Activated naive CD8-positive, alpha-beta T cell treated with anti-CD3 and anti-CD28 coated beads, Interleukin-2, amount 10 ng/mL, durations not matched to agents 7 days and 5 days (primary cell): ENCODE data around the gene OSBP2. TPM values are rescaled to one million over a fixed set of nuclear protein-coding genes. Genes with fewer than 3 reads are reported as not detected.
"Not testable (repeated sequence)": the region's sequence is repeated elsewhere in the genome, so short reads cannot be mapped to it uniquely, and the experiment has no call there.

Experiments used
- ATAC-seq: fragments of 150-1000 bp; cut with Tn5 transposase; one replicate; pipeline ENCODE4 v1.10.0; 2021; ENCODE audit warnings: low read depth, moderate library complexity
- POLR2A ChIA-PET: fragments of 350-600 bp; sonication (Branson Sonifier 250); formaldehyde crosslinking; loops from one replicate; lab custom pipeline; 2021; ENCODE audit warnings: antibody characterized with exemption; lab: Charles Lee
- DNase-seq: peaks from one replicate; pipeline ENCODE4 v3.0.0; 2021
- H3K27ac Mint-ChIP-seq: one replicate; pipeline ENCODE4 v1.8.0; 2022; ENCODE audit warnings: mild to moderate bottlenecking, mixed read lengths
- H3K27me3 Mint-ChIP-seq: one replicate; pipeline ENCODE4 v1.8.0; 2022; ENCODE audit warnings: mild to moderate bottlenecking, moderate library complexity, mixed read lengths
- H3K36me3 Mint-ChIP-seq: one replicate; pipeline ENCODE4 v1.8.0; 2021; ENCODE audit warnings: mild to moderate bottlenecking, mixed read lengths
- H3K4me1 Mint-ChIP-seq: one replicate; pipeline ENCODE4 v1.8.0; 2021; ENCODE audit warnings: mixed read lengths
- H3K4me3 Mint-ChIP-seq: one replicate; pipeline ENCODE4 v1.8.0; 2022; ENCODE audit warnings: mild to moderate bottlenecking, moderate library complexity, mixed read lengths
- H3K9me3 Mint-ChIP-seq: one replicate; pipeline ENCODE4 v1.8.0; 2021; ENCODE audit warnings: mixed read lengths
- total RNA-seq, 2 experiments: library from RNA; stranded (reverse); gene quantifications; one replicate each; pipeline ENCODE4 v1.2.3, GENCODE V29; 2021

OSBP2 gene
- total RNA-seq, 2 experiments from 2014 or later: 0.45 to 0.61 TPM

DNA sequence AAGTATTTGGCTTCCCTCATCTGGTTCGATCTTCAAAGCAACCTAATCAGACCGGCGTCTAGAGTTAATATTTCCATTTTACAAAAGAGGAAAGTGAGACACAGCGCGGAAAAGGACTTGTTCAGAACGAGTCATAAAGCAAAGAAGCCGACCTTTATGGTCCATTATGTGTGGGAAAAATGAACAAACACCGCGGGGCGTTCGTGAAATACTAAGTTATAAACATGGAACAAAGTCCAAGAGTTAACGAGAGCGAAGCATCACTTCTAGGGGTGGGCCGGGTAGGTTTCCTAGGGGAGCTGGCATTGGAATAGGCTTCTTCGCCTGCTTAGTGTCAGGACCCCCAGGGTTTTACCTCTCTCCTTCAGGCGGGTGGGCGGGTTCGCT lies 27.6 kb upstream of the OSBP2 start:
- H3K36me3 Mint-ChIP-seq: peaks cover 4% of the 10 kb centered on the region
- peaks cover 15% of the 10 kb centered on the region for H3K27me3 Mint-ChIP-seq
- no peaks in the 10 kb centered on the region for H3K9me3 Mint-ChIP-seq
- H3K27ac Mint-ChIP-seq: peak overlapping the region; percentile 79
- ATAC-seq (no peak), DNase-seq (no peak)
- H3K4me1 Mint-ChIP-seq: peaks cover 14% of the 10 kb centered on the region
- POLR2A ChIA-PET: interaction anchor here (0.7 to 2.1 kb wide), 3 partner anchors 16 to 302 kb away, joined by 3 to 13 read pairs (median 4); partner anchors contain the start of genes SLC35E4 and TUG1
- peak overlapping the region; percentile 99 for H3K4me3 Mint-ChIP-seq

DNA sequence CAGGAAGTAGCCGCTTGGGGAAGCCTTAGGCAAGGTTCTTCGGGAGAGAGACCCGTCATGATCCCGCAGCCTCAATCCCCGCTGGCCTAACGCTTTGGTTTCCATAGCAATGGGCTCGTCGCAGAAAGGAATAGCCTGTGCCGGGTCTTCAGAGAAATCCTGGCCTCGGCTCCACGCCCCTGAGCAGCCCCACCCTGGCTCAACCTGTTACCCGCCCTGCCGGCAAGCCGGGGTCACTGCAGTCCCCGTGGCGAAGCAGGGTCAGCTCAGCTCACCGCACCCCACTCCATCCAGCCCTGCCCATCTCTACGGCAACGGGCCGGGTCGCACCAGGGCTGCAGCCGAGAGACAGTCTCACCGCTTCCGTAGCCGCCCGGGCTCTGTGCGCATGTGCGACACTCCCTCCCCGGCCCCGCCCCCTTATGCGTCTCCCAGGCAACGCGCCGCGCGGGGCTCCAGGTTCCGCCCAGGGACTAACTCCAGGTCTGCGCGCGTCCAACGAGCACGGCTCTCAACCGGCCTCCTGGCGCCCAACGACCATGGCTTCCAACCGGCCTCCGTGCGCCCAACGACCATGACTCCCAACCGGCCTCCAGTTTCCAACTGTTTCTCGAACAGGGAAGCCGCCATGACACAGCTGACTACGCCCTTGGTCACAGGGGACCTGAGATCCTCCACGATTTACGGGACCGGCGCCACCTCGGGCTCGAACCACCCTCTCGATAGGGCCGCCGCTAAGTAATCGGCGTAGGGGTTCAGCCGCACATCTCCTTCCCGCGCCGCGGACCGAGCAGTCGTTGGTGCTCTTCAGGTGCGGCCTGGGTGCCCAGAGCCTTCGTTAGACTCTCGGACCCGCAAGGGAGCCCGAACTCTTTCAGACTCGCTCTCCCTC lies 26.9 kb upstream of the OSBP2 start, which contains the start of gene DUSP18:
Gene DUSP18 (minus strand): TSS at position 382 of the 892 bp plus-strand sequence. CDS start 3,872 bp downstream, outside the sequence.
- H3K4me3 Mint-ChIP-seq: peak within 1 kb of the TSS; percentile 99
- H3K27ac Mint-ChIP-seq: peak within 1 kb of the TSS; percentile 79
- H3K4me1 Mint-ChIP-seq: peaks cover 14% of the 10 kb centered on the region
- POLR2A ChIA-PET: interaction anchor here (0.9 to 2.1 kb wide), 2 partner anchors 17 to 33 kb away, joined by 4 to 13 read pairs; partner anchors contain the start of gene SLC35E4
- DNase-seq (peak; percentile 96), ATAC-seq (peak; percentile 94)
- peaks cover 4% of the 10 kb centered on the region for H3K36me3 Mint-ChIP-seq
- no peaks in the 10 kb centered on the region for H3K9me3 Mint-ChIP-seq
- H3K27me3 Mint-ChIP-seq: peaks cover 15% of the 10 kb centered on the region

DNA sequence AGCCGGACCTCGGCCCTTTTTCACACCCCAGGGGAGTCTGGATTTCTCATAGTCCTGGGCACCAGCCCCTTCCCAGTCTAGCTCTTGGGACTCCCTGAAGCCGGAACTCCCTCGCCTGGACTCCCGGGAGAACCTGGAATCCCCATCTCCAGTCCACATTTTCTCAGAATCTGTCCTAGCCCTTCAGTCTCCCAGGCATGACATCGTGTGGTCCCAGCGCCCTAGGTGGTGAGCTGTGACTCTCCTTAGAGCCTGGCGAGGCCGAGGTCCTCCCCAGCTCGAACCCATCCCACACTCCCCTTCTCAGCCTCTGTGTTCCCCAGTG lies 26.3 kb upstream of the OSBP2 start:
- DNase-seq (no peak), ATAC-seq (no peak)
- POLR2A ChIA-PET: interaction anchor here (2.1 kb wide), 1 partner anchor 33 kb away, joined by 13 read pairs; the partner anchor contains the start of gene SLC35E4
- Mint-ChIP-seq H3K27ac (no peak overlapping the region), H3K4me3 (peak overlapping the region; percentile 99), H3K27me3 (peaks cover 15% of the 10 kb centered on the region), H3K9me3 (no peaks in the 10 kb centered on the region), H3K4me1 (peaks cover 14% of the 10 kb centered on the region), H3K36me3 (peaks cover 3% of the 10 kb centered on the region)

DNA sequence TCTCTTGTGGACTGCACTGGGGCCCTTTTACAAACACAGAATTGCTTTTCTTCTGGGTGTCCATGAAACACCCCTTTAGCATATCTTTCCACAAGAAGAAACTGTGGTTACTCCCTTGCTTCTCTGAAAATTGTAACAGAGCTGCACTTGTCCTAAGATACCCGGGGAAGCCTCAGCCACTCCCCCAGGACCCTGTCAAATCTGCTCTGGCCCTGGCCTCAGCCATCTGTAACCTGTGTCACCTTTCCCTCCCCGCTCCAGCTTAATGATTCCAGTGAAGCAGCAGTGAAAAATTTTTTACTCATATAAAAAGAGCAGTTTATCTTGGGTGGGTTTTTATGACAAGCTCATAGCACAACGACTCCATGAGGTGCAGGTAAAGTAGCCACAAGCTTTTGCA lies 23.6 kb upstream of the OSBP2 start:
- Mint-ChIP-seq H3K4me3 (no peak overlapping the region), H3K36me3 (no peaks in the 10 kb centered on the region), H3K27me3 (peaks cover 15% of the 10 kb centered on the region), H3K4me1 (peaks cover 14% of the 10 kb centered on the region), H3K9me3 (no peaks in the 10 kb centered on the region), H3K27ac (no peak overlapping the region)
- DNase-seq (no peak), ATAC-seq (no peak)
- POLR2A ChIA-PET: no interaction called here

DNA sequence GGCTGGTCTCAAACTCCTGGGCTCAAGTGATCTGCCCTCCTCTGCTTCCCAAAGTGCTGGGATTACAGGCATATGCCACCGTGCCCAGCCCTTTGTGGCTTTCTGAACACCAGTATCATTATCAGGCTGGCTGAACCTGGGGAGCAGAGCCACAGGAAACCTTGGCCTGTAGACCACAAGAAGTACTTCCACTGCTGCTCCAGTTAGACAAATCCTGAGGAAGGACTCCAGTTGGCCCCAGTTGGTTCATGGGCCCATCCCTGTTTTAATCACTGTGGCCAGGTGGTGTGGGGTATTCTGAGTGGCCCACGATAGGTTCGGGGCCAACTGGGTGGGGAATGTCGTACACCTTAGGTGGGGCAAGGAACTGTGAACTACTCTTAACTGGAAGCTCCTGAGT lies 21.5 kb upstream of the OSBP2 start:
- H3K27me3 Mint-ChIP-seq: peaks cover 19% of the 10 kb centered on the region
- no peaks in the 10 kb centered on the region for H3K36me3 Mint-ChIP-seq
- ATAC-seq (no peak), DNase-seq (no peak)
- POLR2A ChIA-PET: no interaction called here
- H3K4me3 Mint-ChIP-seq: no peak overlapping the region
- H3K27ac Mint-ChIP-seq: no peak overlapping the region
- H3K4me1 Mint-ChIP-seq: peaks cover 5% of the 10 kb centered on the region
- no peaks in the 10 kb centered on the region for H3K9me3 Mint-ChIP-seq

DNA sequence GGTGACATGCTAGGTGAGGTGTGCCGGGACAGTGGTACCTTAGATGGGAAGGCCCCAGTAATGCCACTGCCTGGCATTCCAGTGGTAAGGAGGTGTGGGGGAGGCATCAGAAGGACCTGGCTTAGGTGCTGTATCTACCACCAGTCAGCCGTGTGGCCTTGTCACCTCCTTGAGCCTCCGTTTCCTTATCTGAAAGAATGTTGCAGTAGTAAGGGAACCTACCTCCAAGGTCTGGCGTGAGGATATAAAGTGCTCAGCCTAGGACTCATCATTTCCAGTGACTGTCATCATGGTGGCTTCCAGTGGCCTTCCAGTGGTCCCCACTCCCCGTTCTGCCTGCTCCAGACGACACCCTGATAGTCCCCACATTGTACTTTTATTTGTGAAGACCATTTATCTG lies 20.2 kb upstream of the OSBP2 start:
- H3K27ac Mint-ChIP-seq: no peak overlapping the region
- ATAC-seq (no peak), DNase-seq (no peak)
- POLR2A ChIA-PET: no interaction called here
- H3K4me3 Mint-ChIP-seq: no peak overlapping the region
- H3K9me3 Mint-ChIP-seq: no peaks in the 10 kb centered on the region
- H3K27me3 Mint-ChIP-seq: peaks cover 9% of the 10 kb centered on the region
- no peaks in the 10 kb centered on the region for H3K36me3 Mint-ChIP-seq
- H3K4me1 Mint-ChIP-seq: no peaks in the 10 kb centered on the region

DNA sequence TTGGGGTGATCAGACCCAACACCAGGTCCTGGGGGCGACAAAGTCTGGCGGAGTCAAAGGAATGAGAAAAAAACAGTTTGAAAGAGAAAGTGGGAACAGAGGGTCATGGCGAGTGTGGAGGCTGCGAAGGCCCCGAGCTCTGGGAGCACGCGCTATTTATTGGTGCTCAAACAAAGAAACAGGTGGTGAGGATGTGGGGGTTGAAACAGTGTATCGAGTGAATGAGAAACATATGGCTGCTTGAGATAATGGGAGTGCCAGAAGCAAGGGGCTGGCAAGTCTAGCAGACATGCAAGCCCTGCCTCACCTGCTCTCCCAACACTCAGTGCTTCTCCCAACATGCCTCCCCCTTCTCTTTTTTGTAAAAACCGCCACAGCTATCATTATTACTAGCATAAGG lies 19.2 kb upstream of the OSBP2 start:
- POLR2A ChIA-PET: no interaction called here
- H3K36me3 Mint-ChIP-seq: no peaks in the 10 kb centered on the region
- peaks cover 5% of the 10 kb centered on the region for H3K27me3 Mint-ChIP-seq
- ATAC-seq (no peak), DNase-seq (no peak)
- no peak overlapping the region for H3K4me3 Mint-ChIP-seq
- no peaks in the 10 kb centered on the region for H3K9me3 Mint-ChIP-seq
- no peaks in the 10 kb centered on the region for H3K4me1 Mint-ChIP-seq
- H3K27ac Mint-ChIP-seq: no peak overlapping the region

DNA sequence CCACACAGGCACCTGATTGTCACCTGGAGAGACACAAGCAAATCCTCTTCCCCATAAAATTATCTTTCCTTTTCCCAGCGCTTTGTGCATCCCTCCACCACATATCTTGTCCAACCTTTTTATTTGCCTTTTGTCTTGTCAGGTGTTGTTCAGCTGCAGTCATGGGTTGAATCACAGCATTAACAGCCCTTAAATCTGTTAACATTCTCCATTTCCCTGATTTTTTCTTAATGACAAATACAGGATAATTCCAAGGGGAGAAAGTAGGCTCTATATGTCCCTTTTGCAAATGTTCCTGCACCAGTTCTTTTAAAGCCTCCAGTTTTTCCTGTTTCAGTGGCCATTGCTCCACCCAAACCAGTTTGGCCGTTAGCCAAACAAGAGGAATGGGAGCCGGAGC lies 18.1 kb upstream of the OSBP2 start:
- H3K9me3 Mint-ChIP-seq, H3K27me3 Mint-ChIP-seq, H3K27ac Mint-ChIP-seq, H3K36me3 Mint-ChIP-seq, H3K4me1 Mint-ChIP-seq, POLR2A ChIA-PET, H3K4me3 Mint-ChIP-seq, DNase-seq, ATAC-seq: not testable (repeated sequence)

DNA sequence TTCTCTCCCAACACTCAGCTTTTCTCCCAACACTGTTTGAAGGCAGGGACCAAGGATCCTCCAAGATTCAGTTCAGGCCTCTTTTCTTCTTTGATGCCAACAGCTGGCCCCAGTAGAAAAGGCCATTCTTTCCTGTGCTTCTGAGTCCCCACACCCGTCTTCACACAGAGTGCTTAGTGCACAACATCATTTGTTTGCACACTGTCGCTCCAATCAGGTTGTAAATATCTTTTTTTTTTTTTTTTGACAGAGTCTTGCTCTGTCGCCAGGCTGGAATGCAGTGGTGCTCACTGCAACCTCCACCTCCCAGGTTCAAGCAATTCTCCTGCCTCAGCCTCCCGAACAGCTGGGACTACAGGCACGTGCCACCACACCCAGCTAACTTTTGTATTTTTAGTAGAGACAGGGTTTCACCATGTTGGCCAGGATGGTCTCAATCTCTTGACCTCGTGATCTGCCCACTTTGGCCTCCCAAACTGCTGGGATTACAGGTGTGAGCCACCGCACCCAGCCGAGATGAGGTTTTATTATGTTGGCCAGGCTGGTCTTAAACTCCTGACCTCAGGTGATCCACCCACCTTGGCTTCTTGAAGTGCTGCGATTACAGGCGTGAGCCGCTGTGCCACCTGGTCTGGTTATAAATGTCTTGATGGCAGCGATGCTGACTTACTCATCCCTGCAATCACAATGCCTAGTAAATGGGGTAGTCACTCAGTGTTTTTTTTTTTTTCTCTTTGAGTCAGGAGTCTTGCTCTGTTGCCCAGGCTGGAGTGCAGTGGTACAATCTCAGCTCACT lies 14.6 kb upstream of the OSBP2 start:
- POLR2A ChIA-PET, H3K36me3 Mint-ChIP-seq, H3K4me1 Mint-ChIP-seq, H3K27ac Mint-ChIP-seq, H3K4me3 Mint-ChIP-seq, DNase-seq, H3K9me3 Mint-ChIP-seq, H3K27me3 Mint-ChIP-seq, ATAC-seq: not testable (repeated sequence)

DNA sequence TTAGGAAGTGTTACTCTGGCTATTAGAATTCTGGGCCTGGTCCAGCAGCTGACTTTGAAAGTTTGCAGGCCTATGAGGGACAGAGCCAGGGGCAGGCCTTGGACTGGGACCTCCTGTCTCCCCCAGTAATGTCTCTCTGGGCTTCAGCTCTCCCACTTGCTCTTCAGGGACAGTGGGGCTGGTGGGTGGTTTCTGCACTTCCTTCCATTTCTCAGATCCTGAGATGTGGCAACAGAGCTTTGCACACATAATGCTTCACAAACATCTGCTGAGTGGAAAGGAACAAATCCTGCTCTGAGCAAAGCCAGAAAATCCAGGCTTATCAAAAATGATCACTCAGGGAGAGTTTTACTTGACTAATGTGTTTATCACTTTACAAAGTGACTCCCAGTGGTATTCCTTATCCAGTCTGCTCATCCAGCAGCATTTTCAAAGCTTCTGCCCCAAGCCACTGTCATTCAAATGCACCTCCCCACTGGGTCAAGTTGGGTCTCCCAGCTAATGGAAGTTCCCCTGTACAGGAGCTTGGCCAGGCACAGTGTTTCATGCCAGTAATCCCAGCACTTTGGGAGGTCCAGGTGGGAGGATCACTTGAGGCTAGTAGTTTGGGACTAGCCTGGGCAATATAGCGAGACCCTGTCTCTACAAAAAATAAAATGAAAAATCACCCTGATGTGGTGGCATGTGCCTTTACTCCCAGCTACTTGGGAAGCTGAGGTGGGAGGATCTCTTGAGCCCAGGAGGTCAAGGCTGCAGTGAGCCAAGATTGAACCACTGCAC lies 13.5 kb upstream of the OSBP2 start:
- H3K4me1 Mint-ChIP-seq: no peaks in the 10 kb centered on the region
- peaks cover 8% of the 10 kb centered on the region for H3K27me3 Mint-ChIP-seq
- H3K27ac Mint-ChIP-seq: no peak overlapping the region
- DNase-seq: no peak
- no peaks in the 10 kb centered on the region for H3K36me3 Mint-ChIP-seq
- ATAC-seq: no peak
- POLR2A ChIA-PET: no interaction called here
- no peaks in the 10 kb centered on the region for H3K9me3 Mint-ChIP-seq
- no peak overlapping the region for H3K4me3 Mint-ChIP-seq

DNA sequence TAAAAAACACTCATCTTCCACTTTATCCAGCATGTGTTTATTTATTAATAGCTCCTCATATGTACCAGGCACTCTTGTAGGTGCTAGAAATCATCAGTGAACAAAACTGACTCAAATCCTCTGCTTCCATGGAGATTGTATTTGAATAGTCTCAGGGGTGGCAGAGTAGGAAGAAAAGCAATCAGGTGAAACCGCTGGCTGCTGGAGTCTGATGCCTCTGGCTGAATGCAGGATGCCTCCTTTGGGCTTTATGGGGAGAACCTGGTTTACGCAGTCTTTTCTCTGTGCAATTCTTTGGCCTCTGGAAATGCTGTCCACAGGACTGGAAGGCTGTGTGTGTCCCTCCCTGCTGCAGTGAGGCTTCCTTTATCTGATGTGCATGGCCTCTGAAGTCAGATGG lies 12.8 kb upstream of the OSBP2 start:
- ATAC-seq: no peak
- POLR2A ChIA-PET: no interaction called here
- Mint-ChIP-seq H3K36me3 (no peaks in the 10 kb centered on the region), H3K27ac (no peak overlapping the region), H3K9me3 (no peaks in the 10 kb centered on the region), H3K27me3 (peaks cover 4% of the 10 kb centered on the region), H3K4me1 (no peaks in the 10 kb centered on the region), H3K4me3 (no peak overlapping the region)
- no peak for DNase-seq

DNA sequence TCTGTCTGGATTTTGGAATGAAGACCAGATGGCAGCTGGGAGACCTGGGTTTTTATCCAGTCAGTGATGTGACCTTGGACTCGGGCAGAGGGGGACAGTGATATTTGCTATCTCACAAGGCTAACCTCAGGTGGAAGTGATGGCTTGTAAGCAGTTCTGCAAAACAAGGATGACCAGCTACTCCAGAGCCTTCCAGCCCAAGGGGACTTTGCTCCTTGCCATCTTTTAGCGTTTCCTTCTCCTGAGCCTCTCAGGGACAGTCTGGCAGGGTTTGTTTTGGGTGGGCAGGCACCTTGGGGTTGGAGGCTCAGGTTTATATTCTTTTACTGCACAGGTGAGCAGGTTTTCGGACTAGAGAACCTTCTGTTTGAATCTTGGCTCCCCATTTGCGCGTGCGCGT lies 9.5 kb upstream of the OSBP2 start:
- Mint-ChIP-seq H3K4me3 (no peak overlapping the region), H3K27me3 (peaks cover 2% of the 10 kb centered on the region), H3K27ac (no peak overlapping the region), H3K36me3 (no peaks in the 10 kb centered on the region), H3K4me1 (no peaks in the 10 kb centered on the region), H3K9me3 (no peaks in the 10 kb centered on the region)
- DNase-seq (no peak), ATAC-seq (no peak)
- POLR2A ChIA-PET: no interaction called here

DNA sequence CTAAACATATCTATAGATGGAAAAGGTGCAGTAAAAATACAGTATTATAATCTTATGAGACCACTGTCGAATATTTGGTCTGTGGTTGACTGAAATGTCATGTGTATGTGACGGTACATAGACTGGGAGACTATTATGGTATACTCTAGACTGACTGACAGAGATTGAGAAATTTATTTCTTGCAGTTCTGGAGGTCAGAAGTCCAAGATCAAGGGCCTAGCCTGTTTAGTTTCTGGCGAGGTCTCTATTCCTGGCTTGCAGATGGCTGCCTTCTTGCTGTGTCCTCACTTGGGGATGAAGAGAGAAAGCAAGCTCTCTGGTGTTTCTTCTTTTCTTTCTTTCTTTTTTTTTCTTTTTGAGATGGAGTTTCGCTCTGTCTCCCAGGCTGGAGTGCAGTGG lies 7.3 kb upstream of the OSBP2 start:
- ATAC-seq (no peak), DNase-seq (no peak)
- Mint-ChIP-seq H3K27ac (no peak overlapping the region), H3K4me3 (no peak overlapping the region), H3K9me3 (no peaks in the 10 kb centered on the region), H3K27me3 (peaks cover 10% of the 10 kb centered on the region), H3K4me1 (no peaks in the 10 kb centered on the region), H3K36me3 (no peaks in the 10 kb centered on the region)
- POLR2A ChIA-PET: no interaction called here
